COR-L47 (cell line): ENCODE results near the gene PEAR1.

ENCODE experiments used
- DNase-seq: peaks from one replicate; lab custom pipeline; 2025; lab: John Stamatoyannopoulos, UW

PEAR1 gene

GRCh38 chr1:156901966-156902915 is 8.7 kb downstream of the PEAR1 start:
- no peak for DNase-seq

DNA sequence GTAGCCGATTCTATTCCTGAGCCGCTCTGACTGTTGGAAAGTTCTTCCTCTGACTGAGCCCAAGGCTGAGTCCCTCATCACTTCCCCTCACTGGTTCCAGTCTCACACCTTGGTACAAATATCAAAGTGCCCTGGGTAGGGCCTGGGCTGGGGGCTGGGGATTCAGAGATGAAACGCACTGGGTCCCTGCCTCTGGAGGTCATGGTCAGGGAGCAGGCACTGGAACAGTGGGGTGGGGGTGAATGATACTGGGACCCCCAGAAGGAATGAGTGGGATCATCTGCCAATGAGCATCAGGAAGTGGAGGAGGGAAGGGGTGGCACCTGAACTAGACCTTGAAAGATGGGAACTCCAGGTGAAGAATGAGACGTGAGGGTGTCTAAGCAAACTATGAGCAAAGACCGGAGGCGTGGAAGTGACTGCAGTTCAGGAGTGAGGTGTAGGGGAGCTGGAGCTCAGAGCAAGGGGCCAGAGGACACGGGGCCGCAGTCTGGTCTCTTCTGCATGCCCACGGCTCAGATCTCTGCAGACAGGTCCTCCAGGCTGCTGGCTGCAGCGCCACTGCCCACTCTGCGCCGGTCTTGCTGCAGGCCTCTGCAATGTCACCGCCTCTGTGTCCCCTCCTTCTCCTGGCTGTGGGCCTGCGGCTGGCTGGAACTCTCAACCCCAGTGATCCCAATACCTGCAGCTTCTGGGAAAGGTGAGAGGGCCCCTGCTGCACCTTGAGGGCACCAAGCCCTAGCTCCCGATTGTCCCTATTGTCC is 10.0 kb downstream of the PEAR1 start:
- no peak for DNase-seq

DNA sequence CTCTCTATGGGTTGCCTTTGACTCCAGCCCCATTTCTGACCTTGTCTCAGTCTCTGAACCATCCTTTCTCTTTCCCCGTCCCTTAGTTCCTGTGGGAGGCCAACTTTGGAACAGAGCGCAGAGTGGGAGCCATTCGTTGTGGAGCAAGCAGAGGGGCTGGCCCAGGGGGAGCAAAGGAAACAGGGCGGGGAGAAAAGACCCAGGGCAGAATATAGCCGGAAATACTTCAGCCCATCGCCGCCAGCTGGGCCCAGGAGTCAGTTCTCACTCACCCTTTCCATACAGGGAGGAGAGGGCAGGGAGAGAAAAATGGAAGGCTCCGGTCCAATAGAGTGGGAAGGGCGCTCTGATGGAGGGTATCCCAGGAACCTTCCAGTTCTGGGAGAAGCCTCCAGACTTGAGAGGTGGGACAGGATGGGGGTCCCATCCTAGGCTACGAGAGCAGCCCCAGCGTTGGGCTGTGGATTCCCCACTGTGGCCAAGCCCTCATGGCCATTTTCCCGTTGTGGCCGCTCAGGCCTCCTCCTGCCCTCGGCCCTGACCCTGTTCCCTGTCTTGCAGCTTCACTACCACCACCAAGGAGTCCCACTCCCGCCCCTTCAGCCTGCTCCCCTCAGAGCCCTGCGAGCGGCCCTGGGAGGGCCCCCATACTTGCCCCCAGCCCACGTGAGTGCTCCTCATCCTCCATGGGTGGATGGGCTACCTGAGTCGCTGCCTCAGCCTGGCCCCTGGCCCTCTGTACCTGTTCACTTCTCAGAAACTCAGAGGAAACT is 10.9 kb downstream of the PEAR1 start:
- DNase-seq = no peak

DNA sequence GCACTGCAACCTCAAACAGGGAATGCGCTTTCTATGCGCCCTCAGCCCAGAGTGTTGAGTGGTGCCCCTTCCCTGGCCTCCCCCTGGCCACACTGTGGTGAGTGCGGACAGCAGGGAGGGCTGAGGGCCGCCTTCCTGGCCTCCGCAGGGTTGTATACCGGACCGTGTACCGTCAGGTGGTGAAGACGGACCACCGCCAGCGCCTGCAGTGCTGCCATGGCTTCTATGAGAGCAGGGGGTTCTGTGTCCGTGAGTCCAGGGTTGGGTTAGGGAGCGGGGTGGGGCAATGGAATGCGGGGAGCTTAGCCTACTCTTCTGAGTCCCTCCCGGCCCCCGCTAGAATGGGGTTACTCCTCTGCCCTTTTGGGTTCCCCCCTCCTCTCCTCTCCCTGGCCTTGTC is 11.7 kb downstream of the PEAR1 start:
- no peak for DNase-seq

DNA sequence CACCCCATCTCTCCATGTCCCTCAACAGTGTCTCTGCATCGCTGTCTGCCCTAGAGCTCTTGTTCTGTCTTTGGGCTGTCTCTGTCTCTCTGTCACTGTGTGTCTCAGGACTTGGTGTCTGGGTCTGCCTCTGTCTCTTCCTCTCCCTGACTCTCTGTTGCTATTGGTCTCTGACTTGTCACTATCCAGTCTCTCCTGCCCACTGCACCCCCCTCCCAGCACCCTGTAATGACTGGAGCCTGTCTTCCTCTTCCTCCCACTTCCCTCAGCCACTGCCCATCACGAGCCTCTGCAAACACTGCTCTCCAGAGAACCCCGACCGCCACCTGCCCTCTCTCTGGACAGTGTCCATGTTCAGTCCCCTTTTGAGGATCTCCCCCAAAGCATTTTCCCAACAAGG is 12.1 kb downstream of the PEAR1 start:
- DNase-seq = no peak

DNA sequence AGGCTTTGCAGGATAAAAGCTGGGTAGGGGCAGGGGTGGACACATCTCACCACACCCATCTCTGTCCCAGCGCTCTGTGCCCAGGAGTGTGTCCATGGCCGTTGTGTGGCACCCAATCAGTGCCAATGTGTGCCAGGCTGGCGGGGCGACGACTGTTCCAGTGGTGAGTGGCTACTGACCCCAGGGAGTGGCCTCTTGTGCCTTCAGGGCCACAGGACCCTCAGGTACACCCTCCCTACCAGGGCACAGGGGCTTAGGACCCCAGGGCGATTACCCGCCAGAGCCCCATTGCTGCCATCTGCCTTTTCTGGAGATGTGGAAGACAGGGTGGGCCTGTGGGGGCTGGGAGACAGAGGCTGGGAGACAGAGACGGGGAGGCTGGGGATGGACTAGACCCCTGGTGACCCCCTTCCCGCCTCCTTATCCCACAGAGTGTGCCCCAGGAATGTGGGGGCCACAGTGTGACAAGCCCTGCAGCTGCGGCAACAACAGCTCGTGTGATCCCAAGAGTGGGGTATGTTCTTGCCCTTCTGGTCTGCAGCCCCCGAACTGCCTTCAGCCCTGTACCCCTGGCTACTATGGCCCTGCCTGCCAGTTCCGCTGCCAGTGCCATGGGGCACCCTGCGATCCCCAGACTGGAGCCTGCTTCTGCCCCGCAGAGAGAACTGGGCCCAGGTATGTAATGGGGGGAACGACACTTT is 12.8 kb downstream of the PEAR1 start:
- no peak for DNase-seq

GRCh38 chr1:156908541-156908940 is 15.0 kb downstream of the PEAR1 start:
- no peak for DNase-seq

- DNase-seq = no peak
These were observed 15.4 kb downstream of the PEAR1 start for GRCh38 chr1:156908955-156909354.

- DNase-seq = no peak
These were observed 16.2 kb downstream of the PEAR1 start for GRCh38 chr1:156909671-156910070.

GRCh38 chr1:156910309-156910782 is 16.8 kb downstream of the PEAR1 start:
- no peak for DNase-seq

- DNase-seq = no peak
These were observed 18.2 kb downstream of the PEAR1 start for GRCh38 chr1:156911577-156912298.

DNA sequence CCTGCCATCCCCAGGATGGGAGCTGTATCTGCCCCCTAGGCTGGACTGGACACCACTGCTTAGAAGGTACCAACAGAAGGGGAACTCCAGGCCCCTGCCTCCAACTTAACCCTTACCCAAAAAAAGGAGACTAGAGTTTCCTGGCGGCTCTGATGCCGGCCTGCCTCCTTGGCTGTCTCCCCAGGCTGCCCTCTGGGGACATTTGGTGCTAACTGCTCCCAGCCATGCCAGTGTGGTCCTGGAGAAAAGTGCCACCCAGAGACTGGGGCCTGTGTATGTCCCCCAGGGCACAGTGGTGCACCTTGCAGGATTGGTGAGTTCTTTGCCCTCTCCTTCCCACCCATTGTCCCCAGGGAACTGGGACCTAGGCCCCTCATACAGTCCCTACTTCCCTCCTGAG is 18.8 kb downstream of the PEAR1 start:
- no peak for DNase-seq

GRCh38 chr1:156912861-156913808 is 19.6 kb downstream of the PEAR1 start:
- DNase-seq = no peak

- DNase-seq = no peak
These were observed 20.4 kb downstream of the PEAR1 start for GRCh38 chr1:156913809-156914387.

GRCh38 chr1:156914440-156914856 is 20.9 kb downstream of the PEAR1 start:
- no peak for DNase-seq

DNA sequence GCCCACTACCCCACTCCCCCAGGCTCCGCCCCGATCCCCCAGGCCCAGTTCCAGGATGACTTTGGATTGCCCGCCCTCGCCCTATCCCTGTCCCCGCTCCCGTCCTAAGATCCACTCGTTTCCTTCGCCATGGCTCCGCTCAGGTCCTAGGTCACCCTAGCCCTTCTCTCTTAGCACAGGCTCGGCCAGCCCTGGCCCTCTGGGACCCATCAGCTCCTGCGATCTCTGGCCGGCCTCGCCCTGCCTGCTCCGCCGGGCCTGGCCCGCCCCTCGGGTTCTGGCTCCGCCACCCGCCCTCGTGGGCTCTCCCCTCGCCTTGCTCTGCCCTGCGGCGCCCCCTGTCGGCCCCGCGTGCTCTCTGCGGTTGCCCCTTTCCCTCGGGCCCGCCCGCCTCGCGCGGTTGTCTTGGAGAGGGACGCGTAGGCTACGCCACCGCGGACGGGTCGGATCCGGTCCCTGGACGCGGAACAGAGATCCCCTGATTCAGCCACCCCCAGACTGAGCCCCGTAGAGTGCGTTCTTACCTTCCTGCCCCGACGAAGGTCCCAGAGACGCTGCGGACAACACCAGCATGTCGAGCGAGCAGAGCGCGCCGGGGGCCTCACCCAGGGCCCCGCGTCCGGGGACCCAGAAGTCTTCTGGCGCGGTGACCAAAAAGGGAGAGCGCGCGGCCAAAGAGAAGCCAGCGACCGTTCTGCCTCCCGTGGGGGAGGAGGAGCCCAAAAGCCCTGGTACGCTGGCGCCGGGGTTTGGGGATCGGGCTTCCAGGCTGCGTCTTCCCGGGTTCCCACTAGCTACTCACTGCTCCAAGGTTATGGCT is 26.9 kb downstream of the PEAR1 start, which contains the start of gene LRRC71:
LRRC71 (plus strand) TSS at position 400 of the 820 bp plus-strand sequence; CDS start at position 572, 172 bp downstream.
- DNase-seq = peak; percentile 60

DNA sequence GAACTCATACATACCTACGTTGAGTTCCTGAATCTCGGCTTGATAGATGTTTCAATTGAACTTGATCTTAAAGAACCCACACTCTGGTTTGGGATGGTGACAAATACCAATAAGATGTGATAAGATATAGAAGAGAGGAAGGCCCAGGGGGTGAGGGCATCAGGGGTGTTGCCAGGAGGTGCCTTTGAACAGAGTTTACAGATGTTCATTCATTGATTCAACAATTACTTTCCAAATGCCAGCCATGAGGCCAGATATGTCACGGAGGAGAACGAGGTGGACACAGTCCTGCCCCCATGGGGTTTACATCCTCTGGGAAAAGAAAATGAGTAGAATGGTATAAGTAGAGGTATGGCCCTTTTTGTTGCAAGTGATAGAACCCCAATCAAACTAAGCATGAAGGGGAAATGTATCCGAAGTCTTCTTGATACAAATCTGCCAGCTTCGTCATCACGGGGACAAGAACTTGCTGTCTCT is 27.6 kb downstream of the PEAR1 start:
- no peak for DNase-seq
